HEK293 (cell line): Measurements from ENCODE around the gene PLCB1.

Source experiments
- CTCF ChIA-PET: fragments of 350-600 bp; formaldehyde crosslinking; extraction: SDS; loops from one replicate; lab custom pipeline; 2021; ENCODE audit warnings: antibody characterized with exemption; lab: Yijun Ruan, JAX
- POLR2A ChIA-PET: fragments of 300-600 bp; formaldehyde crosslinking; extraction: SDS; loops from one replicate; lab custom pipeline; 2020; ENCODE audit warnings: antibody characterized with exemption, inconsistent platforms; lab: Yijun Ruan, JAX
- H3K27ac ChIP-seq: fragments of 200-500 bp; sonication (Bioruptor generic); 2 replicates; pipeline ENCODE4 v1.5.1; 2014; ENCODE audit warnings: low read depth, low read length, control low read depth, inconsistent platforms; ENCODE audit errors: extremely low read depth
- H3K36me3 ChIP-seq, 2 experiments: fragments of 200-500 bp in 1 of 2; sonication (Bioruptor generic) in 1 of 2; 1 replicate in 1 of 2; 2 replicates in 1 of 2; pipeline ENCODE4 v1.5.1; 2014 to 2017; ENCODE audit warnings: inconsistent platforms in 2 of 2, low read length in 2 of 2; ENCODE audit not compliant: control insufficient read depth in 2 of 2, insufficient read depth in 1 of 2
- H3K4me1 ChIP-seq: fragments of 200-500 bp; sonication (Bioruptor generic); 2 replicates; pipeline ENCODE4 v1.5.1; 2014; ENCODE audit warnings: mild to moderate bottlenecking, low read length, inconsistent platforms; ENCODE audit not compliant: control insufficient read depth, insufficient read depth
- H3K4me3 ChIP-seq: 2 replicates; pipeline ENCODE4 v1.5.1; 2011; ENCODE audit warnings: low read depth, mild to moderate bottlenecking, control low read depth, low read length, moderate library complexity
- H3K9me3 ChIP-seq: fragments of 200-500 bp; sonication (Bioruptor generic); 2 replicates; pipeline ENCODE4 v1.5.1; 2014; ENCODE audit warnings: low read depth, low read length, inconsistent platforms; ENCODE audit not compliant: control insufficient read depth, insufficient read depth
- HOXA7 ChIP-seq: sonication (generic); formaldehyde crosslinking; IDR thresholded peaks from 2 replicates; pipeline ENCODE4 v1.8.1; 2022; ENCODE audit warnings: missing genetic modification reagents, borderline replicate concordance
- KLF1 ChIP-seq: fragments of 450-650 bp; formaldehyde crosslinking; IDR thresholded peaks from 2 replicates; pipeline ENCODE4 v1.5.1; 2016; ENCODE audit warnings: missing biosample characterization, missing genetic modification characterization
- KLF10 ChIP-seq: fragments of 450-650 bp; IDR thresholded peaks from 2 replicates; pipeline ENCODE4 v1.5.1; 2018; ENCODE audit warnings: missing biosample characterization, mild to moderate bottlenecking, missing genetic modification characterization
- KLF7 ChIP-seq: fragments of 450-650 bp; formaldehyde crosslinking; IDR thresholded peaks from 2 replicates; pipeline ENCODE4 v1.5.1; 2016; ENCODE audit warnings: missing biosample characterization, missing genetic modification characterization, borderline replicate concordance
- ZNF16 ChIP-seq: fragments of 450-650 bp; formaldehyde crosslinking; IDR thresholded peaks from 2 replicates; pipeline ENCODE4 v1.5.1; 2016; ENCODE audit warnings: low read depth, missing biosample characterization, missing genetic modification characterization
- ZNF2 ChIP-seq: fragments of 450-650 bp; formaldehyde crosslinking; IDR thresholded peaks from 2 replicates; pipeline ENCODE4 v1.5.1; 2016; ENCODE audit warnings: missing biosample characterization, missing genetic modification characterization
- ZNF214 ChIP-seq: fragments of 450-650 bp; formaldehyde crosslinking; IDR thresholded peaks from 2 replicates; pipeline ENCODE4 v1.5.1; 2017; ENCODE audit warnings: missing biosample characterization, mild to moderate bottlenecking, missing genetic modification characterization, borderline replicate concordance
- ZNF266 ChIP-seq: fragments of 450-650 bp; formaldehyde crosslinking; IDR thresholded peaks from 2 replicates; pipeline ENCODE4 v1.5.1; 2016; ENCODE audit warnings: missing biosample characterization, missing genetic modification characterization, low read depth
- ZNF292 ChIP-seq: fragments of 450-650 bp; formaldehyde crosslinking; IDR thresholded peaks from 2 replicates; pipeline ENCODE4 v1.5.1; 2016; ENCODE audit warnings: low read depth, missing biosample characterization, missing genetic modification characterization, borderline replicate concordance
- ZNF350 ChIP-seq: fragments of 450-650 bp; formaldehyde crosslinking; IDR thresholded peaks from 2 replicates; pipeline ENCODE4 v1.5.0; 2017; ENCODE audit warnings: missing biosample characterization, mild to moderate bottlenecking, missing genetic modification characterization
- ZNF404 ChIP-seq: fragments of 450-650 bp; formaldehyde crosslinking; IDR thresholded peaks from 2 replicates; pipeline ENCODE4 v1.5.1; 2017; ENCODE audit warnings: missing biosample characterization, missing genetic modification characterization
- ZNF473 ChIP-seq: fragments of 450-650 bp; formaldehyde crosslinking; IDR thresholded peaks from 2 replicates; pipeline ENCODE4 v1.5.1; 2017; ENCODE audit warnings: missing biosample characterization, missing genetic modification characterization
- ZNF501 ChIP-seq: fragments of 450-650 bp; formaldehyde crosslinking; IDR thresholded peaks from 2 replicates; pipeline ENCODE4 v1.5.1; 2016; ENCODE audit warnings: missing biosample characterization, missing genetic modification characterization
- ZNF585B ChIP-seq: fragments of 450-650 bp; formaldehyde crosslinking; IDR thresholded peaks from 2 replicates; pipeline ENCODE4 v1.5.1; 2016; ENCODE audit warnings: missing biosample characterization, missing genetic modification characterization
- ZNF624 ChIP-seq: fragments of 450-650 bp; formaldehyde crosslinking; IDR thresholded peaks from 2 replicates; pipeline ENCODE4 v1.5.1; 2017; ENCODE audit warnings: missing biosample characterization, missing genetic modification characterization
- ZNF645 ChIP-seq: fragments of 450-650 bp; formaldehyde crosslinking; IDR thresholded peaks from 2 replicates; pipeline ENCODE4; 2016; ENCODE audit warnings: missing biosample characterization, missing genetic modification characterization
- ZNF654 ChIP-seq: fragments of 450-650 bp; formaldehyde crosslinking; IDR thresholded peaks from 2 replicates; pipeline ENCODE4 v1.5.1; 2016; ENCODE audit warnings: low read depth, missing biosample characterization, missing genetic modification characterization
- ZNF664 ChIP-seq: fragments of 450-650 bp; formaldehyde crosslinking; IDR thresholded peaks from 2 replicates; pipeline ENCODE4 v1.5.1; 2016; ENCODE audit warnings: missing biosample characterization, missing genetic modification characterization
- ZNF76 ChIP-seq: fragments of 450-650 bp; formaldehyde crosslinking; IDR thresholded peaks from 2 replicates; pipeline ENCODE4; 2016; ENCODE audit warnings: low read depth, missing biosample characterization, missing genetic modification characterization, borderline replicate concordance
- TF ChIP-seq, protein P1 (sequence below): fragments of 450-650 bp; IDR thresholded peaks from 2 replicates; pipeline ENCODE4 v1.5.1; 2018; ENCODE audit warnings: missing biosample characterization, missing genetic modification characterization
- TF ChIP-seq, protein P2 (sequence below): fragments of 450-650 bp; formaldehyde crosslinking; IDR thresholded peaks from 2 replicates; pipeline ENCODE4 v1.5.1; 2017; ENCODE audit warnings: missing biosample characterization, missing genetic modification characterization

The PLCB1 gene

DNA sequence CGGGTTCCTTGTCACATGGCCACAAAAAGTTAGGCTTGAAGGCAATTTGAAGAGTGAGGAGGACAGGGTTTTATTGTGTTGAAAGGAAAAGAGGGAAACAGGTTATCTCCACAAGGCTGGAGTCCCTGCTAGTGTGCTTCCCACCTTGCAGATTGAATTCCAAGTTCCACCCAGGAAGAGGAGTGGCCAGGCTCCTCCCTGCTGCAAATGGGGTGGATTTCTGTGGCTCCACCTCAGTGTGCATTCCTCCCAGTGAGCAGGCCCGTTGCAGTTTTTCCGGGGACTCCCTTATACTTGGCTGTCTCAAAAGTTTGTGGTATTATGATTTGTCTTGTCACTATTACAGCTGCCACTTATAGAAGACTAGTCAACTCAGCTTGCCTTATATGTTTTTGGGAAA lies 655.0 kb downstream of the PLCB1 start:
- Histone ChIP-seq H3K9me3 (no peaks in the 10 kb centered on the region), H3K27ac (no peak overlapping the region), H3K4me3 (no peak overlapping the region)
- CTCF ChIA-PET: interaction anchor here (0.7 kb wide), 1 partner anchor 438 kb away, joined by 3 read pairs; no protein-coding TSS in a partner anchor
- TF ChIP-seq KLF1 (0 out of 2 replicates have a peak, but pooled peaks have one; percentile 27), ZNF501 (tag by site-specific recombination) (no peak)
- TF ChIP-seq, all 188 proteins: peak for 1
- peaks cover 0 to 5% of the 10 kb centered on the region in 2 experiments; a peak in 1 of 3 replicates for H3K36me3 ChIP-seq
- POLR2A ChIA-PET: no interaction called here
- H3K4me1 ChIP-seq: no peaks in the 10 kb centered on the region

DNA sequence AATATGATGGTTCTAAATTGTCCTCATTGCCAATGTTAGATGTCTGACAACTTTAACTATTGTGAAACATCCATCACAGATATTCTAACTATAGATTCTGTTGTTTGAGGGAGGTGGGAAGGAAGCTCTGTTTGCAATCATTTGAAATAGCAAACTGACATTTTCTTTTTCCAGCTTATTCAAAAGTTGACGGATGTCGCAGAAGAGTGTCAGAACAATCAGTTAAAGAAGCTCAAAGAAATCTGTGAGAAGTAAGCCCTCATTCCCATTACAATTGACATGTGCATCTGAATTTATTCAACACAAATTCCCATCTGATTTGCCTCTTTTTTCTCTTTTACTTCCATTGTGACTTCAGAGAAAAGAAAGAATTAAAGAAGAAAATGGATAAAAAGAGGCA lies 656.2 kb downstream of the PLCB1 start:
- H3K27ac ChIP-seq: no peak overlapping the region
- CTCF ChIA-PET: interaction anchor here (1.2 to 4.9 kb wide), 6 partner anchors 11 to 822 kb away, joined by 3 to 37 read pairs (median 7); no protein-coding TSS in a partner anchor

GRCh38 chr20:8788831-8789230 lies 656.8 kb downstream of the PLCB1 start:
- Histone ChIP-seq H3K9me3 (no peaks in the 10 kb centered on the region), H3K27ac (no peak overlapping the region), H3K36me3 (peaks cover 0 to 7% of the 10 kb centered on the region in 2 experiments; a peak in 1 of 3 replicates), H3K4me3 (no peak overlapping the region), H3K4me1 (no peaks in the 10 kb centered on the region)
- ChIA-PET POLR2A (no interaction called here), CTCF (interaction anchor here (0.8 to 4.9 kb wide), 8 partner anchors 11 to 821 kb away, joined by 3 to 37 read pairs (median 4); no protein-coding TSS in a partner anchor)
- no peak for TF ChIP-seq ZNF292 (tag by site-specific recombination)
- no peak for TF ChIP-seq KLF1
- no peak for TF ChIP-seq ZNF76 (tag by site-specific recombination)
- TF ChIP-seq HOXA7: no peak
- no peak for TF ChIP-seq ZNF214 (tag by site-specific recombination)
- TF ChIP-seq ZNF404 (tag by site-specific recombination): no peak
- TF ChIP-seq ZNF664: no peak
- TF ChIP-seq, protein P1, sequence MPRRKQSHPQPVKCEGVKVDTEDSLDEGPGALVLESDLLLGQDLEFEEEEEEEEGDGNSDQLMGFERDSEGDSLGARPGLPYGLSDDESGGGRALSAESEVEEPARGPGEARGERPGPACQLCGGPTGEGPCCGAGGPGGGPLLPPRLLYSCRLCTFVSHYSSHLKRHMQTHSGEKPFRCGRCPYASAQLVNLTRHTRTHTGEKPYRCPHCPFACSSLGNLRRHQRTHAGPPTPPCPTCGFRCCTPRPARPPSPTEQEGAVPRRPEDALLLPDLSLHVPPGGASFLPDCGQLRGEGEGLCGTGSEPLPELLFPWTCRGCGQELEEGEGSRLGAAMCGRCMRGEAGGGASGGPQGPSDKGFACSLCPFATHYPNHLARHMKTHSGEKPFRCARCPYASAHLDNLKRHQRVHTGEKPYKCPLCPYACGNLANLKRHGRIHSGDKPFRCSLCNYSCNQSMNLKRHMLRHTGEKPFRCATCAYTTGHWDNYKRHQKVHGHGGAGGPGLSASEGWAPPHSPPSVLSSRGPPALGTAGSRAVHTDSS (tag by site-specific recombination): no peak
- TF ChIP-seq ZNF473 (tag by site-specific recombination): no peak
- TF ChIP-seq ZNF266: no peak
- no peak for TF ChIP-seq ZNF350 (tag by site-specific recombination)
- no peak for TF ChIP-seq ZNF624 (tag by site-specific recombination)
- no peak for TF ChIP-seq ZNF645 (tag by site-specific recombination)
- no peak for TF ChIP-seq KLF7

More for the DNA sequence above, 656.2 kb downstream of the PLCB1 start:
- Histone ChIP-seq H3K36me3 (peaks cover 0 to 7% of the 10 kb centered on the region in 2 experiments; a peak in 1 of 3 replicates), H3K4me1 (no peaks in the 10 kb centered on the region), H3K9me3 (no peaks in the 10 kb centered on the region), H3K4me3 (no peak overlapping the region)
- POLR2A ChIA-PET: no interaction called here
- no peak for TF ChIP-seq ZNF2 (tag by site-specific recombination)
- TF ChIP-seq KLF10 (tag by site-specific recombination): no peak
- TF ChIP-seq ZNF266: no peak
- TF ChIP-seq, protein P2, sequence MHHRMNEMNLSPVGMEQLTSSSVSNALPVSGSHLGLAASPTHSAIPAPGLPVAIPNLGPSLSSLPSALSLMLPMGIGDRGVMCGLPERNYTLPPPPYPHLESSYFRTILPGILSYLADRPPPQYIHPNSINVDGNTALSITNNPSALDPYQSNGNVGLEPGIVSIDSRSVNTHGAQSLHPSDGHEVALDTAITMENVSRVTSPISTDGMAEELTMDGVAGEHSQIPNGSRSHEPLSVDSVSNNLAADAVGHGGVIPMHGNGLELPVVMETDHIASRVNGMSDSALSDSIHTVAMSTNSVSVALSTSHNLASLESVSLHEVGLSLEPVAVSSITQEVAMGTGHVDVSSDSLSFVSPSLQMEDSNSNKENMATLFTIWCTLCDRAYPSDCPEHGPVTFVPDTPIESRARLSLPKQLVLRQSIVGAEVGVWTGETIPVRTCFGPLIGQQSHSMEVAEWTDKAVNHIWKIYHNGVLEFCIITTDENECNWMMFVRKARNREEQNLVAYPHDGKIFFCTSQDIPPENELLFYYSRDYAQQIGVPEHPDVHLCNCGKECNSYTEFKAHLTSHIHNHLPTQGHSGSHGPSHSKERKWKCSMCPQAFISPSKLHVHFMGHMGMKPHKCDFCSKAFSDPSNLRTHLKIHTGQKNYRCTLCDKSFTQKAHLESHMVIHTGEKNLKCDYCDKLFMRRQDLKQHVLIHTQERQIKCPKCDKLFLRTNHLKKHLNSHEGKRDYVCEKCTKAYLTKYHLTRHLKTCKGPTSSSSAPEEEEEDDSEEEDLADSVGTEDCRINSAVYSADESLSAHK (tag by site-specific recombination): no peak
- TF ChIP-seq, protein P1 (tag by site-specific recombination): no peak
- no peak for TF ChIP-seq ZNF654
- TF ChIP-seq ZNF585B (tag by site-specific recombination): no peak
- no peak for TF ChIP-seq ZNF16
